Tibial nerve (tissue), 4 donors: ENCODE measurements around the gene ZC3H10. TPM values are rescaled to one million over a fixed set of nuclear protein-coding genes. Genes with fewer than 3 reads are reported as not detected.

Experiments
- DNase-seq, 2 donors: peaks; one replicate each; pipeline ENCODE4 v3.0.0-alpha.2; 2019; ENCODE audit warnings: low spot score in 2 of 2
- H3K27ac ChIP-seq, 4 donors: fragments of 200-600 bp; sonication (generic) in 3 of 4; one replicate each; pipeline ENCODE4 v1.5.1; 2017 to 2019; ENCODE audit warnings: mild to moderate bottlenecking in 1 of 4
- H3K27me3 ChIP-seq, 2 donors: fragments of 200-600 bp; sonication (generic) in 1 of 2; one replicate each; pipeline versions ENCODE4 v1.5.1 to v1.6.0; 2017 to 2019
- H3K36me3 ChIP-seq, 3 donors: fragments of 200-600 bp; sonication (generic); one replicate each; pipeline ENCODE4 v1.5.1; 2018 to 2019
- H3K4me1 ChIP-seq, 4 donors: fragments of 200-600 bp; sonication (generic) in 3 of 4; one replicate each; pipeline ENCODE4 v1.5.1; 2017 to 2019
- H3K4me3 ChIP-seq, 4 donors: fragments of 200-600 bp; sonication (generic) in 3 of 4; one replicate each; pipeline ENCODE4 v1.5.1; 2017 to 2019; ENCODE audit warnings: mild to moderate bottlenecking in 1 of 4, moderate library complexity in 1 of 4
- H3K9me3 ChIP-seq, 4 donors: fragments of 200-600 bp; sonication (generic) in 3 of 4; one replicate each; pipeline ENCODE4 v1.5.1; 2017 to 2019
- CTCF ChIP-seq, 5 experiments: fragments of 200-600 bp in 3 of 5; fragments of 450-650 bp in 2 of 5; sonication (generic) in 3 of 5; IDR thresholded peaks; one replicate each; pipeline ENCODE4 v1.5.1; 2016 to 2019; ENCODE audit warnings: antibody characterized with exemption in 5 of 5, mild to moderate bottlenecking in 3 of 5, moderate library complexity in 2 of 5
- EP300 ChIP-seq, 2 donors: sonication (generic); formaldehyde crosslinking; IDR thresholded peaks; one replicate each; pipeline ENCODE4 v1.6.1; 2017; ENCODE audit warnings: antibody characterized with exemption in 2 of 2, mild to moderate bottlenecking in 1 of 2
- POLR2A ChIP-seq, 2 donors: fragments of 450-650 bp; IDR thresholded peaks; one replicate each; pipeline ENCODE4 v1.6.1; 2017; ENCODE audit warnings: antibody characterized with exemption in 2 of 2, mild to moderate bottlenecking in 2 of 2, moderate library complexity in 2 of 2
- WGBS, 2 donors: methylation state at CpG; one replicate each; pipeline ENCODE4 v1.1.5; 2018; 5-methylcytosine and 5-hydroxymethylcytosine counted together
- total RNA-seq, 4 donors: library from RNA; depleted of rRNA; stranded (reverse); fragments of >200 nt; gene quantifications; one replicate each; pipeline ENCODE4 v1.1.0, GENCODE V29; 2016

Gene ZC3H10
- total RNA-seq, 4 donors from 2014 or later = 2.9 to 5.1 (median 4.8) TPM

GRCh38 chr12:56082382-56082781, 35.7 kb upstream of the ZC3H10 start:
- DNase-seq = no peak
- H3K27ac ChIP-seq = peak overlapping the region; percentile 43 to 95 (median 93)
- peaks cover 0 to 54% (median 19%) of the 10 kb centered on the region in 4 donors for H3K4me1 ChIP-seq
- H3K9me3 ChIP-seq = no peaks in the 10 kb centered on the region
- no peaks in the 10 kb centered on the region for H3K36me3 ChIP-seq
- H3K4me3 ChIP-seq = peak overlapping the region in 2 of 4 donors; percentile 62 to 64
- WGBS, 2 donors = 49 to 59% methylated on average over 2 of the region's 2 CpGs
- TF ChIP-seq POLR2A (IDR thresholded peaks at IDR 0.05) (no peak), EP300 (IDR thresholded peaks at IDR 0.05) (no peak), CTCF (IDR thresholded peaks at IDR 0.05) (no peak)
- H3K27me3 ChIP-seq = no peaks in the 10 kb centered on the region

- DNase-seq = no peak
- peak in 1 of 2 donors; percentile 70 for TF ChIP-seq EP300 (IDR thresholded peaks at IDR 0.05)
- TF ChIP-seq POLR2A (IDR thresholded peaks at IDR 0.05) = no peak
- no peak for TF ChIP-seq CTCF (IDR thresholded peaks at IDR 0.05)
- H3K9me3 ChIP-seq = no peaks in the 10 kb centered on the region
- no peaks in the 10 kb centered on the region for H3K36me3 ChIP-seq
- peaks cover 0 to 60% (median 20%) of the 10 kb centered on the region in 4 donors for H3K4me1 ChIP-seq
- H3K4me3 ChIP-seq = peak overlapping the region in 2 of 4 donors; percentile 33 to 62
- H3K27me3 ChIP-seq = no peaks in the 10 kb centered on the region
- 31 to 35% methylated on average over 3 of the region's 3 CpGs for WGBS, 2 donors
- H3K27ac ChIP-seq = peak overlapping the region; percentile 43 to 95 (median 93)
These were observed 35.1 kb upstream of the ZC3H10 start for GRCh38 chr12:56082967-56083366.

- 33 to 65% methylated on average over 12 to 15 of the region's 15 CpGs for WGBS, 2 donors
- Histone ChIP-seq H3K27me3 (no peaks in the 10 kb centered on the region), H3K4me3 (peak overlapping the region in 1 of 4 donors; percentile 62), H3K4me1 (peaks cover 0 to 54% (median 17%) of the 10 kb centered on the region in 4 donors), H3K27ac (peak overlapping the region; percentile 57 to 95 (median 93)), H3K36me3 (peaks cover 0 to 5% (median 0%) of the 10 kb centered on the region in 3 donors), H3K9me3 (no peaks in the 10 kb centered on the region)
- TF ChIP-seq EP300 (IDR thresholded peaks at IDR 0.05) (no peak), CTCF (IDR thresholded peaks at IDR 0.05) (peak in 4 of 5 experiments; percentile 12 to 32 (median 14)), POLR2A (IDR thresholded peaks at IDR 0.05) (no peak)
- no peak for DNase-seq
These were observed 33.0 kb upstream of the ZC3H10 start for GRCh38 chr12:56084958-56085543.

- 71 to 74% methylated on average over 3 of the region's 3 CpGs for whole genome bisulfite sequencing, 2 donors
- no peak for DNase-seq
- peaks cover 0 to 5% (median 0%) of the 10 kb centered on the region in 3 donors for H3K36me3 ChIP-seq
- H3K4me3 ChIP-seq = no peak overlapping the region
- no peaks in the 10 kb centered on the region for H3K9me3 ChIP-seq
- no peak for TF ChIP-seq EP300 (IDR thresholded peaks at IDR 0.05)
- H3K27ac ChIP-seq = peak overlapping the region; percentile 50 to 95 (median 88)
- H3K27me3 ChIP-seq = no peaks in the 10 kb centered on the region
- peaks cover 0 to 50% (median 15%) of the 10 kb centered on the region in 4 donors for H3K4me1 ChIP-seq
These were observed 32.0 kb upstream of the ZC3H10 start for GRCh38 chr12:56086096-56086495.

GRCh38 chr12:56086608-56087007, 31.5 kb upstream of the ZC3H10 start:
- no peak for DNase-seq
- no peak for TF ChIP-seq POLR2A (IDR thresholded peaks at IDR 0.05)
- no peak for TF ChIP-seq EP300 (IDR thresholded peaks at IDR 0.05)
- TF ChIP-seq CTCF (IDR thresholded peaks at IDR 0.05) = no peak
- Histone ChIP-seq H3K4me3 (no peak overlapping the region), H3K9me3 (no peaks in the 10 kb centered on the region), H3K27me3 (no peaks in the 10 kb centered on the region), H3K27ac (peak overlapping the region; percentile 50 to 95 (median 88)), H3K4me1 (peaks cover 0 to 50% (median 15%) of the 10 kb centered on the region in 4 donors), H3K36me3 (peaks cover 0 to 8% (median 0%) of the 10 kb centered on the region in 3 donors)
- 76 to 78% methylated on average over 6 of the region's 6 CpGs for WGBS, 2 donors
